GM23338 (cell line): Measurements from ENCODE around the gene ADRA1B. TPM values are rescaled to one million over a fixed set of nuclear protein-coding genes. Genes with fewer than 3 reads are reported as not detected.

Experiments
- ATAC-seq: fragments of 200-7000 bp; cut with Tn5 transposase; 3 replicates; pipeline ENCODE4 v1.9.1; 2020
- DNase-seq: peaks from one replicate; pipeline ENCODE4 v3.0.0-alpha.2; 2015; ENCODE audit warnings: low spot score
- H2AFZ ChIP-seq: fragments of 200-600 bp; sonication (generic); 2 replicates; pipeline ENCODE4 v1.8.0; 2016; ENCODE audit warnings: antibody characterized with exemption, mild to moderate bottlenecking, moderate library complexity
- H3F3A ChIP-seq: fragments of 200-600 bp; sonication (generic); replicated peaks from 2 replicates; pipeline ENCODE4 v1.8.0; 2017; ENCODE audit warnings: antibody characterized with exemption, mixed run types, low read depth
- H3K27ac ChIP-seq: fragments of 200-600 bp; sonication (generic); 2 replicates; pipeline ENCODE4 v1.6.1; 2016; ENCODE audit warnings: low read depth
- H3K27me3 ChIP-seq: fragments of 200-600 bp; sonication (generic); 2 replicates; pipeline ENCODE4 v1.8.0; 2016; ENCODE audit warnings: mild to moderate bottlenecking, mixed run types, moderate library complexity; ENCODE audit not compliant: insufficient read depth
- H3K36me3 ChIP-seq: fragments of 200-600 bp; sonication (generic); 2 replicates; pipeline ENCODE4 v1.8.0; 2016; ENCODE audit warnings: mild to moderate bottlenecking; ENCODE audit not compliant: insufficient read depth
- H3K4me1 ChIP-seq: fragments of 200-600 bp; sonication (generic); 2 replicates; pipeline ENCODE4 v1.8.0; 2016; ENCODE audit warnings: mild to moderate bottlenecking, moderate library complexity; ENCODE audit not compliant: insufficient read depth
- H3K4me2 ChIP-seq: fragments of 200-600 bp; sonication (generic); 2 replicates; pipeline ENCODE4 v1.7.1; 2017; ENCODE audit warnings: mixed run types
- H3K4me3 ChIP-seq: fragments of 200-600 bp; sonication (generic); 2 replicates; pipeline ENCODE4 v1.6.1; 2016; ENCODE audit warnings: mixed run types
- H3K79me2 ChIP-seq: fragments of 200-600 bp; sonication (generic); replicated peaks from 2 replicates; pipeline ENCODE4 v1.8.0; 2017; ENCODE audit warnings: mild to moderate bottlenecking; ENCODE audit not compliant: insufficient read depth
- H3K9me2 ChIP-seq: fragments of 200-600 bp; sonication (generic); 2 replicates; pipeline ENCODE4 v1.8.0; 2017; ENCODE audit not compliant: insufficient read depth
- H4K20me1 ChIP-seq: fragments of 200-600 bp; sonication (generic); replicated peaks from 2 replicates; pipeline ENCODE4 v1.8.0; 2017; ENCODE audit warnings: mild to moderate bottlenecking; ENCODE audit not compliant: insufficient read depth
- H3K27ac Mint-ChIP-seq: 2 replicates; pipeline ENCODE4 v1.8.0; 2020; ENCODE audit warnings: inconsistent platforms, mild to moderate bottlenecking, moderate library complexity, mixed read lengths
- H3K27me3 Mint-ChIP-seq: 3 replicates; pipeline ENCODE4 v1.8.0; 2022; ENCODE audit warnings: low read depth, mild to moderate bottlenecking, moderate library complexity, mixed read lengths, inconsistent platforms; ENCODE audit not compliant: insufficient read depth, poor library complexity
- H3K36me3 Mint-ChIP-seq: 3 replicates; pipeline ENCODE4 v1.8.0; 2021; ENCODE audit warnings: low read depth, mild to moderate bottlenecking, inconsistent platforms, moderate library complexity, mixed read lengths
- H3K4me1 Mint-ChIP-seq: 3 replicates; pipeline ENCODE4 v1.8.0; 2020; ENCODE audit warnings: mild to moderate bottlenecking, inconsistent platforms, mixed read lengths
- H3K4me3 Mint-ChIP-seq: 3 replicates; pipeline ENCODE4 v1.8.0; 2021; ENCODE audit warnings: moderate library complexity, mild to moderate bottlenecking, inconsistent platforms, mixed read lengths
- H3K9me3 Mint-ChIP-seq: 3 replicates; pipeline ENCODE4 v1.8.0; 2020; ENCODE audit warnings: moderate library complexity, mild to moderate bottlenecking, inconsistent platforms, mixed read lengths
- CREB1 ChIP-seq: fragments of 250-450 bp; sonication (Bioruptor Pico); IDR thresholded peaks from 2 replicates; pipeline ENCODE4 v1.5.0; 2020; ENCODE audit warnings: low read depth, mild to moderate bottlenecking, moderate library complexity
- CTCF ChIP-seq, 2 experiments: fragments of 200-600 bp in 1 of 2; sonication (generic) in 1 of 2; conservative IDR thresholded peaks; 2 replicates each; pipeline versions ENCODE4 v1.5.1 to v1.6.1; 2016 to 2017; ENCODE audit warnings: antibody characterized with exemption in 2 of 2, low read depth in 2 of 2, mild to moderate bottlenecking in 2 of 2, moderate library complexity in 1 of 2
- ETS1 ChIP-seq: IDR thresholded peaks from 2 replicates; pipeline ENCODE4 v1.6.1; 2016; ENCODE audit warnings: antibody characterized with exemption
- EZH2 ChIP-seq: fragments of 200-600 bp; sonication (generic); IDR thresholded peaks from one replicate; pipeline ENCODE4 v1.8.0; 2017; ENCODE audit warnings: antibody characterized with exemption, mild to moderate bottlenecking, low read depth; ENCODE audit not compliant: unreplicated experiment
- EZH2phosphoT487 ChIP-seq: fragments of 200-600 bp; sonication (generic); IDR thresholded peaks from one replicate; pipeline ENCODE4 v1.8.1; 2018; ENCODE audit warnings: antibody characterized with exemption; ENCODE audit not compliant: unreplicated experiment
- JUNB ChIP-seq: IDR thresholded peaks from one replicate; pipeline ENCODE4 v1.6.1; 2016; ENCODE audit warnings: antibody characterized with exemption; ENCODE audit not compliant: unreplicated experiment
- NANOG ChIP-seq: IDR thresholded peaks from 2 replicates; pipeline ENCODE4 v1.6.1; 2016; ENCODE audit warnings: antibody characterized with exemption, borderline replicate concordance
- POLR2AphosphoS5 ChIP-seq: IDR thresholded peaks from 2 replicates; pipeline ENCODE4 v1.6.1; 2016; ENCODE audit warnings: antibody characterized with exemption, low read depth
- REST ChIP-seq: IDR thresholded peaks from one replicate; pipeline ENCODE4 v1.6.1; 2018; ENCODE audit warnings: antibody characterized with exemption; ENCODE audit not compliant: unreplicated experiment
- STAT1 ChIP-seq: IDR thresholded peaks from one replicate; pipeline ENCODE4 v1.6.1; 2016; ENCODE audit warnings: antibody characterized with exemption; ENCODE audit not compliant: unreplicated experiment
- ZNF114 ChIP-seq: fragments of 250-450 bp; sonication (Bioruptor Pico); IDR thresholded peaks from 2 replicates; pipeline ENCODE4 v1.5.0; 2020; ENCODE audit warnings: mild to moderate bottlenecking, moderate library complexity
- ZNF331 ChIP-seq: fragments of 250-450 bp; sonication (Bioruptor Pico); IDR thresholded peaks from 2 replicates; pipeline ENCODE4 v1.5.0; 2020; ENCODE audit warnings: low read depth, mild to moderate bottlenecking, moderate library complexity
- ZNF462 ChIP-seq: fragments of 250-450 bp; sonication (Bioruptor Pico); IDR thresholded peaks from 2 replicates; pipeline ENCODE4 v1.5.0; 2020; ENCODE audit warnings: mild to moderate bottlenecking, moderate library complexity
- polyA plus RNA-seq: library from polyadenylated mRNA; unstranded; fragments of >200 nt; fragmentation: Nextera tagmentation; extraction: Ambion mirVana; gene quantifications from 2 replicates; pipeline ENCODE4 v1.2.1, GENCODE V29; 2016
- total RNA-seq: library from RNA; depleted of rRNA; stranded (reverse); fragments of >200 nt; shearing (Covaris generic); gene quantifications from 2 replicates; pipeline ENCODE4 v1.2.3, GENCODE V29; 2014

The ADRA1B gene
- total and polyA plus RNA-seq, 2 experiments from 2014 or later: not detected

- no peaks in the 10 kb centered on the region for H3K36me3 ChIP-seq
- H3K9me3 Mint-ChIP-seq: no peaks in the 10 kb centered on the region
- H3K4me1 ChIP-seq: peaks cover 3% of the 10 kb centered on the region; the same call in 1 of the 2 replicates
- no peak overlapping the region for H3K4me3 ChIP-seq
- H3F3A ChIP-seq: no peaks in the 10 kb centered on the region
- no peaks in the 10 kb centered on the region for H3K9me2 ChIP-seq
- H3K27ac Mint-ChIP-seq: no peak overlapping the region
- H3K27me3 Mint-ChIP-seq: peaks cover 3% of the 10 kb centered on the region
- H2AFZ ChIP-seq: peak overlapping the region; percentile 96; the same call in 1 of the 2 replicates
- no peak overlapping the region for H3K27ac ChIP-seq
- no peaks in the 10 kb centered on the region for H3K27me3 ChIP-seq
- no peak for ATAC-seq
- DNase-seq: no peak
- H3K79me2 ChIP-seq: no peaks in the 10 kb centered on the region
- TF ChIP-seq JUNB: no peak
- TF ChIP-seq ZNF462 (CRISPR knock-in tag): no peak
- no peak for TF ChIP-seq STAT1
- no peak for TF ChIP-seq EZH2phosphoT487
- TF ChIP-seq POLR2AphosphoS5: no peak
- no peak for TF ChIP-seq ZNF114
- TF ChIP-seq NANOG: no peak
- TF ChIP-seq CREB1 (CRISPR knock-in tag): no peak
- TF ChIP-seq ZNF331: no peak
- TF ChIP-seq REST: no peak
- no peak for TF ChIP-seq EZH2
- no peak for TF ChIP-seq ETS1
- TF ChIP-seq CTCF (conservative IDR thresholded peaks at IDR 0.05; ENCODE audit: low read depth in 2 of 2): no peak
- no peaks in the 10 kb centered on the region for H3K36me3 Mint-ChIP-seq
- H3K4me1 Mint-ChIP-seq: peaks cover 17% of the 10 kb centered on the region
- no peaks in the 10 kb centered on the region for H4K20me1 ChIP-seq
- H3K4me3 Mint-ChIP-seq: no peak overlapping the region
- no peak overlapping the region for H3K4me2 ChIP-seq
Observed at GRCh38 chr5:159903131-159903530, 13.2 kb upstream of the ADRA1B start.
